NT2/D1 (cell line): ENCODE results near the gene SIGLEC14.
"Not testable (repeated sequence)": the region's sequence is repeated elsewhere in the genome, so short reads cannot be mapped to it uniquely, and the experiment has no call there.

Experiments used
- DNase-seq: peaks from one replicate; pipeline ENCODE4 v3.0.0-alpha.2; 2011; ENCODE audit warnings: low read depth, low spot score
- H3K27me3 ChIP-seq: 2 replicates; pipeline ENCODE4 v1.6.0; 2011; ENCODE audit warnings: mild to moderate bottlenecking; ENCODE audit not compliant: insufficient read length, insufficient read depth
- H3K36me3 ChIP-seq: 2 replicates; pipeline ENCODE4 v1.6.1; 2011; ENCODE audit warnings: mild to moderate bottlenecking, low read length, mixed read lengths; ENCODE audit not compliant: insufficient read depth, insufficient read length
- H3K4me1 ChIP-seq: 2 replicates; pipeline ENCODE4 v1.5.1; 2011; ENCODE audit not compliant: insufficient read depth, insufficient read length
- H3K4me3 ChIP-seq: 2 replicates; pipeline ENCODE4 v1.5.1; 2011; ENCODE audit warnings: low read depth; ENCODE audit not compliant: insufficient read length
- H3K9ac ChIP-seq: 2 replicates; pipeline ENCODE4 v1.6.0; 2011; ENCODE audit warnings: low read depth; ENCODE audit not compliant: insufficient read length
- H3K9me3 ChIP-seq: 2 replicates; pipeline ENCODE4 v1.5.1; 2011; ENCODE audit warnings: mild to moderate bottlenecking, low read length; ENCODE audit not compliant: insufficient read depth
- SUZ12 ChIP-seq: IDR thresholded peaks from 2 replicates; pipeline ENCODE4 v1.6.1; 2011; ENCODE audit not compliant: insufficient read length, insufficient read depth; ENCODE audit errors: extremely low read depth
- YY1 ChIP-seq: IDR thresholded peaks from 2 replicates; pipeline ENCODE4 v1.6.1; 2011; ENCODE audit not compliant: insufficient read length, insufficient read depth
- ZNF274 ChIP-seq: IDR thresholded peaks from 2 replicates; pipeline ENCODE4 v1.6.1; 2011; ENCODE audit warnings: mild to moderate bottlenecking, low read depth, low read length

The SIGLEC14 gene

DNA sequence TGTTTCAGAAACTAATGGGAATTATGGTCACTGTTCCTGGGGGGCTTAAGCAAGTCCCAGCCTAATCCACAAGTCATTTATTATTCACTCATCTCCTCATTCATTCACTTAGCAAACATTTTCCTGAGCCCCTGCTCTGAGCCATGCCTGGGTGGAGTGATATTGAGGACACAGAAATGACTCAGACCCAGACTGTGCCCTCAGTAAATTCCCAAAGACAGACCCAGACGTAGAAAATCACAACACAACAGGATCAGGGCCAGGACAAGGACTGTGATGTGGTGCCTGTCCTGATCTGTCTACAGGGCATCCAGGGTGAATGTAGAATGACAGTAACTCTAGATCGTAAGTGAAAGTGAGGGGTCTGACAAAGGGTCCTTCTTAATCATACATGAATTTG is 39.5 kb upstream of the SIGLEC14 start:
- no peak for DNase-seq

DNA sequence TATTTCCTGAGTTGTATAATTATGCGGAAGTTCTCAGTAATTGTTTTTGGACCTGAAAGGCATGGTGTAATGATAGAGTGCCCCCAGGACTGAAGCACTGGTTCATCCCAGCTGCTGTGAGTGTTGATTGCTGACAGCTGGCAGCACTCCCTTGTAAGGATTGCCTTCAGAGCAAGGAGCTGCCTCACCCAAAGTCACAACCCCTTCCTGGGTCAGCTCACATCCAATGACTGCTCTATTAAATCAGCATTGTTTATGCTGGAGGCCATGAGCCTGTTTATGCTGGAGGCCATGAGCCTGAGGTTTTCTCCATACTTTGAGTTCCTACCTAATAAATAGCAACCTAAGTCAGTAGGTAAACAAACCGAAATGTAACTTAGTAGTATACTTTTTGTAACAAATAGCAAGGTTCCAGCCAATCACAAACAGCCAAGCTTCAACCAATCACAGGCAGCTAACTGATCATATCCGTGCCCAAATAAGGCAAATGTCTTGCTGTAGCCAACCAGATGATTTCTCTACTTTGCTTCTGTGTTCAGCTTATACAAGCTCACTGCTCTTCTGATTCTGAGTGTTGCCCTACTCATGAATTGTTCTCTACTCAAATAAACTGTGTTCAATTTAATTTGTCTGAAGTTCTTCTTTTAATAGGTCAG is 34.8 kb upstream of the SIGLEC14 start:
- no peaks in the 10 kb centered on the region for H3K36me3 ChIP-seq
- no peak overlapping the region for H3K4me3 ChIP-seq
- DNase-seq = no peak

More for the DNA sequence above, 39.5 kb upstream of the SIGLEC14 start:
- TF ChIP-seq ZNF274 (no peak), SUZ12 (no peak), YY1 (no peak)
- Histone ChIP-seq H3K9ac (no peak overlapping the region), H3K36me3 (no peaks in the 10 kb centered on the region), H3K27me3 (no peaks in the 10 kb centered on the region), H3K4me1 (no peaks in the 10 kb centered on the region), H3K9me3 (peaks cover 33% of the 10 kb centered on the region), H3K4me3 (no peak overlapping the region)

GRCh38 chr19:51680474-51680873 is 33.8 kb upstream of the SIGLEC14 start:
- Histone ChIP-seq H3K4me3 (no peak overlapping the region), H3K36me3 (no peaks in the 10 kb centered on the region), H3K27me3 (no peaks in the 10 kb centered on the region), H3K9ac (no peak overlapping the region), H3K9me3 (peaks cover 25% of the 10 kb centered on the region), H3K4me1 (no peaks in the 10 kb centered on the region)
- TF ChIP-seq YY1 (no peak), ZNF274 (no peak), SUZ12 (no peak)
- DNase-seq = no peak

More for the DNA sequence above, 34.8 kb upstream of the SIGLEC14 start:
- Histone ChIP-seq H3K4me1 (no peaks in the 10 kb centered on the region), H3K27me3 (no peaks in the 10 kb centered on the region), H3K9ac (no peak overlapping the region), H3K9me3 (peaks cover 30% of the 10 kb centered on the region)
- TF ChIP-seq ZNF274 (no peak), SUZ12 (no peak), YY1 (no peak)

- Histone ChIP-seq H3K27me3 (no peaks in the 10 kb centered on the region), H3K9ac (no peak overlapping the region), H3K4me1 (no peaks in the 10 kb centered on the region), H3K9me3 (peaks cover 4% of the 10 kb centered on the region), H3K36me3 (no peaks in the 10 kb centered on the region), H3K4me3 (no peak overlapping the region)
- TF ChIP-seq SUZ12 (no peak), YY1 (no peak), ZNF274 (no peak)
- no peak for DNase-seq
Observed at GRCh38 chr19:51676566-51677083, 30.0 kb upstream of the SIGLEC14 start.

DNA sequence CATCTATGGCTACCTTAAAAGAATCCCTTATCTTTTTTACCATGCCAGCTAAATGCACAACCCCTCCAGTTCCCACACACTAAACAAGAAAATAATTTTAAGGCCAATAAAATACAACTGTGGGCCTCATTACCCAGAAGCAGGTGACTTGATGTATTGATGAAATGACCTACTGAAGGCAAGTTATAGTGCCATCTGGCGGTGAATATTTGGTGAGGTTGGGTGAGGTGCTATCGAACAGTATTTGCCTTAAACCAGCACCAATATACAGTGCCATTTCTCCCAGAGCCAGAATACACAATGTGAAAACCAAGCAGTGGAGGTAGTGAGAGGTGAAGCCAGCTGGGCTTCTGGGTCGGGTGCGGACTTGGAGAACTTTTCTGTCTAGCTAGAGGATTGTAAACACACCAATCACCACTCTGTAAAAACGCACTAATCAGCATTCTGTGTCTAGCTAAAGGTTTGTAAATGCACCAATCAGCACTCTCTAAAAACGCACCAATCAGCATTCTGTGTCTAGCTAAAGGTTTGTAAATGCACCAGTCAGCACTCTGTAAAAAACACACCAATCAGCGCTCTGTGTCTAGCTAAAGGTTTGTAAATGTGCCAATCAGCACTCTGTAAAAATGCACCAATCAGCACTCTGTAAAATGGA is 29.4 kb upstream of the SIGLEC14 start:
- not testable (repeated sequence) for DNase-seq, H3K9me3 ChIP-seq, H3K4me3 ChIP-seq, H3K4me1 ChIP-seq, H3K27me3 ChIP-seq, H3K36me3 ChIP-seq, H3K9ac ChIP-seq

- Histone ChIP-seq H3K9me3 (peaks cover 5% of the 10 kb centered on the region), H3K4me3 (no peak overlapping the region), H3K4me1 (no peaks in the 10 kb centered on the region), H3K27me3 (no peaks in the 10 kb centered on the region), H3K9ac (no peak overlapping the region), H3K36me3 (no peaks in the 10 kb centered on the region)
- no peak for TF ChIP-seq SUZ12
- no peak for TF ChIP-seq ZNF274
- TF ChIP-seq YY1 = no peak
- DNase-seq = no peak
Observed at GRCh38 chr19:51668216-51668615, 21.6 kb upstream of the SIGLEC14 start.

DNA sequence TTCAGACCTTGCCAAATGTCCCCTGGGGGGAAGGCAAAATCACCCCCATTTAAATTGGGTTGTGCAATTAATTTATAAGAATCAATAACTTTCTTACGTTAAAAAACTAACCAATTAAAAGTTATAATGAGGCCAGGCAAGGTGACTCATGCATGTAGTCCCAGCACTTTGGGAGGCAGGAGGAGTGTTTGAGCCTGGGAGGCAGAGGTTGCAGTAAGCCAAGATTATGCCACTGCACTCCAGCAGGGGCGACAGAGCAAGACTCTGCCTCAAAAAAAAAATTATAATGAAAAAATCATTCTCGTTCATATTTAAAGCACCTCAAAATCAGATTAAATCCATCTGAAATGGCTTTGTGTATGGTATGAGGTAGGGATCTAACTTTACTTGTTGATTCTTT is 18.4 kb upstream of the SIGLEC14 start:
- Histone ChIP-seq H3K36me3 (no peaks in the 10 kb centered on the region), H3K9me3 (peaks cover 5% of the 10 kb centered on the region; the same call in 1 of the 2 replicates), H3K4me3 (no peak overlapping the region), H3K27me3 (no peaks in the 10 kb centered on the region), H3K9ac (no peak overlapping the region), H3K4me1 (no peaks in the 10 kb centered on the region)
- DNase-seq = no peak
- TF ChIP-seq ZNF274 (no peak), YY1 (no peak), SUZ12 (no peak)
